Stomach (tissue), 4 donors: Measurements from ENCODE around the gene ANKLE1.

Source experiments
- EP300 ChIP-seq: sonication (generic); formaldehyde crosslinking; IDR thresholded peaks from one replicate; pipeline ENCODE4 v1.6.1; 2017; ENCODE audit warnings: antibody characterized with exemption
- POLR2AphosphoS5 ChIP-seq, 3 donors: sonication (generic); formaldehyde crosslinking; IDR thresholded peaks; one replicate each; pipeline ENCODE4 v1.6.1; 2016; ENCODE audit warnings: antibody characterized with exemption in 3 of 3
- TF ChIP-seq, protein P1 (sequence below), 7 experiments: fragments of 450-650 bp in 4 of 7; fragments of 200-600 bp in 3 of 7; sonication (generic) in 3 of 7; IDR thresholded peaks; one replicate each; pipeline ENCODE4 v1.5.1; 2016 to 2019; ENCODE audit warnings: antibody characterized with exemption in 7 of 7, control low read depth in 2 of 7, mild to moderate bottlenecking in 1 of 7

DNA sequence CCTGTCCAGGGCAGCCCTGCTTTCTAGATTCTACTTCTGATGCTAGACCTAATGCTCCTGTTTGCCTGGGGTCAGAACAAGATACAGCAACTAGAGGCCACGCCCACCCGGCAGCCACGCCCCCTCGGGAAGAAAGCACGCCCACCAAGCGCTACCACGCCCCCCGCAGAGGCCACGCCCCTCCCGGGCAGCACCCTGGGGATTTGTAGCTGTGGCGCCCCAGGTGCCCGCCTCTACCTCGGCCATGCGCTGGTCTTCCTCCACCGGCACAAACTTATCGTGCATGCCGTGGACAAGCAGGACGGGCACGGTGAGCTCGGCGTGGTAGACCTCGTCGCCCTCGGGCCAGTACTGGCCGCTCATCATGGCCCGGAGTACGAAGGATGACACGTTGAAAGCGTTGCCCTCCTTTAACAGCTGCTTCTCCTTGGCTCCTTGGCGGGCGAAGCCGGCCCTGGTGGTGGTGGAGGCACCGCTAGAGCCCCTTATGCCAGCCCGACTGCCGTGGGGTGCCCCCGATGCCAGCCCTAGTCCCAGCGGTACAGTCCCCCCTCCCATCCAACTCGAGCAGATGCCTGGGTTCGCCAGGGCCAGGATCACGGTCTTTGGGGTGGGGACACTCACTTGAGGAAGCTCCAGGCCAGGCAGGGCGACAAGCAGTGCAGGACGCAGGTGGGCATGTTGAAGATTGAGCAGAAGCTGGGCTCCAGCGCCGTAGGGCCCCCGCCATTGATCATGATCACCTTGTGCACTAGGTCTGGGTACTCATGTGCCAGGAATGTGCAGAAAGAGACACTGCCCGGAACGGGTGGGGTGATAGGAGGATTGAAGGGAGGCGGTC, 12.6 kb downstream of the ANKLE1 start:
- TF ChIP-seq EP300 (no peak), POLR2AphosphoS5 (IDR thresholded peaks at IDR 0.05) (no peak)
- TF ChIP-seq, protein P1, sequence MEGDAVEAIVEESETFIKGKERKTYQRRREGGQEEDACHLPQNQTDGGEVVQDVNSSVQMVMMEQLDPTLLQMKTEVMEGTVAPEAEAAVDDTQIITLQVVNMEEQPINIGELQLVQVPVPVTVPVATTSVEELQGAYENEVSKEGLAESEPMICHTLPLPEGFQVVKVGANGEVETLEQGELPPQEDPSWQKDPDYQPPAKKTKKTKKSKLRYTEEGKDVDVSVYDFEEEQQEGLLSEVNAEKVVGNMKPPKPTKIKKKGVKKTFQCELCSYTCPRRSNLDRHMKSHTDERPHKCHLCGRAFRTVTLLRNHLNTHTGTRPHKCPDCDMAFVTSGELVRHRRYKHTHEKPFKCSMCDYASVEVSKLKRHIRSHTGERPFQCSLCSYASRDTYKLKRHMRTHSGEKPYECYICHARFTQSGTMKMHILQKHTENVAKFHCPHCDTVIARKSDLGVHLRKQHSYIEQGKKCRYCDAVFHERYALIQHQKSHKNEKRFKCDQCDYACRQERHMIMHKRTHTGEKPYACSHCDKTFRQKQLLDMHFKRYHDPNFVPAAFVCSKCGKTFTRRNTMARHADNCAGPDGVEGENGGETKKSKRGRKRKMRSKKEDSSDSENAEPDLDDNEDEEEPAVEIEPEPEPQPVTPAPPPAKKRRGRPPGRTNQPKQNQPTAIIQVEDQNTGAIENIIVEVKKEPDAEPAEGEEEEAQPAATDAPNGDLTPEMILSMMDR (IDR thresholded peaks at IDR 0.05), result no peak
